GM21367 (cell line): ENCODE results near the gene ITGB2.
"Not testable (repeated sequence)": the region's sequence is repeated elsewhere in the genome, so short reads cannot be mapped to it uniquely, and the experiment has no call there.

Source experiments
- ATAC-seq: cut with Tn5 transposase; IDR thresholded peaks from one replicate; pipeline ENCODE4 v1.9.1; 2021; ENCODE audit not compliant: unreplicated experiment

The ITGB2 gene

DNA sequence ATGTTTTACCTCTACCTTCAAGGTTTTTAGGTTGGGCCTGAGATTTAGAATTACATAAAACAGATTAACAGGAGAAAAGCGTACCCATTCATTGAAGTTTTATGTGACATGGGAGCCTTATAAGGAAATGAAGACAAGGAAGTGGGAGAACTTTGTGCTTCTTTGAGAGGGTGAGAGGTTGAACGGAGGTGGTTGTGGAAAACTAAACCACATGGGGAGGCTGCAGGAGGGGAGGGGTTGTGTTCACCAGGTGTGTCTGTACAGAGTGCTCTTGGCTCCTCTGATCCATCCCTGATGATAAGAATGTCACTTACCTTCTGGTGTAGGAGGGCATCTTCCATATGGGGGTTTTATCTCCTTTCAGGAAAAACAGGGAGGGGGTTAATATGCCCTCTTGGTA is 21.9 kb upstream of the ITGB2 start:
- no peak for ATAC-seq

DNA sequence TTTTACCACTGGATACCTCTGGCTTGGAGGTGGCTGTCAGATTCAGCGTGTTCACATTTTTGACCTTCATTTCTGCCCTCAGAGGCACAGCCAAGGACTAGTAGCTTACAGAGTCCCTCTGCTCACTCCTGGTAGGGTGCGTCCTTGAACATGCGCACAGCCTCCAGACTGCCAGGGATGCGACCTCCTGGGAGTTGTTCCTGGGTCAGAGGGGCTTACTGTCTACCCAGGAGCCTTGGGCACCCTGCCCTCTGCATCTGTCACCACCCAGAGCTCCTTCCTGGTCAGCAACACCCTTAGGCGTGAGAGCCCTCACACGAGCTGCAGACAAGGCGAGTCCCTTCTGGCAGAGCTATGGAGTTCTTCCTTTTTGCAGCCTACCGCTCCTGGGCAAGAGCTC is 20.9 kb upstream of the ITGB2 start:
- ATAC-seq, result no peak

DNA sequence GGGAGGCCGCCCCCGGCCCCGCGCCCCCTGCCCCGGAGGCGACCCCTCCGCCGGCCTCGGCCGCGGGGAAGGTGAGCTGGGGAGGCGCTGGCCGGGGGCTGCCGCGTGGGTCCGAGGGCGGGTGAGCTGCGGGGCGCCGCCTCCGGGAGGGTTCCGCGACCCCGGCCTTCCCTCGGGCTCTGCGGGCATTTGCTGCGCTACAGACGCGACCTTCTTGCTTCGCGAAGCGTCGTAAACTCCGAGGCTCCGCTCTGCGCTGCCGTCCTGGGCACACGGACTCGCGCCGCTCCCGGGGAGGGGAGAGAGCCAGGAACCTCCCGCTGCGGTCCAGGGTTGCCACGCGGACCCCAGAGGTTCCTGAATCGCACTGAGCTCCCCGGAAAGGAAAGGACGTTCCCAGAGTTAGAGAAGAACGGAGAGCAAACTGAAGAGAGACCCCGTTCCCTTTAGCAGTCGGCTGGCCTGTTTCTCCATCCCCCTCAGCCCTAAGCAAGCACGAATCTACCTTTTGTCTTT is 19.5 kb upstream of the ITGB2 start:
- ATAC-seq, result no peak

DNA sequence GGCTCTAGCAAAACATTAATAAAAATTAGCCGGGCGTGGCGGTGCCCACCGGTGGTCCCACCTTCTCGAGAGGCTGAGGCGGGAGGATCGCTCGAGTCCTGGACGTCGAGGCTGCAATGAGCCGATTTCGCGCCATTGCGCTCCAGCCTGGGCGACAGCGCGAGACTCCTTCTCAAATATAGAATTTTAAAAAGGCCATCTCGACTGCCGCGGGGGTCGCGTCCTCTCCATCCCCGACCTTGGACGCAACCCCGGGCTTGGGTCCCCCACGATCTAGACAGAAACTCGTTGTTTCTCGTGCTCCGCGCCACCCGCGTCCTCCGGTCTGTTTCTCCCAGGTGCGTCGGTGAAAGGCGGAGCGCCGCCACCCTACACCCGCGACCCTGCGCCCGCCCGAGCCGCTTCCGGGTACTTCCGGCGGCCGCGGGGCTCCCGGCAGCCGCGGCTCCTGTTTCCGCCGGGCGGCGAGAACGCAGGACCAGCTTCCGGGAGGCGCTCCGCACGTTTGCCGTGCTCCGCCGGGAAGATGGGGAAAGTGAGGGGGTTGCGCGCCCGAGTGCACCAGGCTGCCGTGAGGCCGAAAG is 18.9 kb upstream of the ITGB2 start, which contains the start of gene SLX9:
TSS of gene SLX9 (plus strand) at position 498 of the 584 bp plus-strand sequence. CDS start at position 527, 29 bp downstream.
- no peak for ATAC-seq

DNA sequence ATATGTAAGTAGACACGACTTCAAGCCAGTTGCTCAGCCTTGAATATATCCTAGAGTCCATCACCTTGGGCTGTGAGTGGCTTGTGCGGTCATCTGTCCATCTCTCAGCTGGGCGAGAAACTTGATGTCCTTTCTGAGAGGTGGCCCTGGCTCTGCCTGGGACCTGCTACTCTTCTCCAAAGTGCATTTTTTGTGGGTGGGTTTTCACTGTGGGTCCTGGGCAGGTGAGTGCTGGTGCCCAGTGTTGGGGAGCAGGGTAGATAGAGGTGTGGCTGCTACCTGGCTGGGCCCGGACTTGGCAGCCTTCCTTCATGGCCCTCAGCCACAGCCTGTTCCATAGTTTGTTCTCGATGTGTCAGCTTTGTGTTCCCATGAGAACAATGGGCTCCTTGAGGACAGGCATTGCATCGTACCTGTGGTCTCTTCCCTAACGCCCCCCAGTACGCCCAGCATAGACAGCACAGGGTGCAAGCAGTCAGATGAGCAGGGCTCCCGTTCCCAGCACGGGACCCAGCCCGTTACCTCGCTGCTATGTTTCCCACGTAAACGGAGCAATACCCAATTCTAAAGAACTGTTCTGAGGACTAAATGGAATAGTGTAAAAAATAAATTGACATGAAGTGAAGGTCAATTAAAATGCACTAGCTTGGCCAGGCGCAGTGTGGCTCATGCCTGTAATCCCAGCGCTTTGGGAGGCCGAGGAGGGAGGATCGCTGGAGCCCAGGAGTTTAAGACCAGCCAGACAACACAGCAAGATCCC is 18.3 kb upstream of the ITGB2 start:
- no peak for ATAC-seq

DNA sequence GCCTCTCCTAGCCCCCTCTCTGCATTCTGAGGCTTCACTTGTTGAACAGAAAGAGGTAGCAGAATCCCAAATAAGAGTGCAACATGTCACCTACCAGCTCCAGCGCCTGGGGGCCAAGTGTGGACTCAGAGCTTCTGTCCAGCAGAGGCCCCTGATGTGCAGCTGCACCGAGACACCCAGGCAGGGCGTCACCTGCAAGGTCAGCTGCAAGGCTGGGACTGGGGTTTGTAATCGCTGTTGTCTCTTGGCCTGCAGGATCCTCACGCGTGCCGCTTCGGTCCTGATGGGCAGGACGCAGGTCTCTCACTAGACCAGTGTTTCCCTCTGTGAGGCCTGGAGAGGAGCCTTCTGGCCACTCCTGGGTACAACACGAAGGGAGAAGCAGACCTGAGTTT is 14.8 kb upstream of the ITGB2 start:
- no peak for ATAC-seq

DNA sequence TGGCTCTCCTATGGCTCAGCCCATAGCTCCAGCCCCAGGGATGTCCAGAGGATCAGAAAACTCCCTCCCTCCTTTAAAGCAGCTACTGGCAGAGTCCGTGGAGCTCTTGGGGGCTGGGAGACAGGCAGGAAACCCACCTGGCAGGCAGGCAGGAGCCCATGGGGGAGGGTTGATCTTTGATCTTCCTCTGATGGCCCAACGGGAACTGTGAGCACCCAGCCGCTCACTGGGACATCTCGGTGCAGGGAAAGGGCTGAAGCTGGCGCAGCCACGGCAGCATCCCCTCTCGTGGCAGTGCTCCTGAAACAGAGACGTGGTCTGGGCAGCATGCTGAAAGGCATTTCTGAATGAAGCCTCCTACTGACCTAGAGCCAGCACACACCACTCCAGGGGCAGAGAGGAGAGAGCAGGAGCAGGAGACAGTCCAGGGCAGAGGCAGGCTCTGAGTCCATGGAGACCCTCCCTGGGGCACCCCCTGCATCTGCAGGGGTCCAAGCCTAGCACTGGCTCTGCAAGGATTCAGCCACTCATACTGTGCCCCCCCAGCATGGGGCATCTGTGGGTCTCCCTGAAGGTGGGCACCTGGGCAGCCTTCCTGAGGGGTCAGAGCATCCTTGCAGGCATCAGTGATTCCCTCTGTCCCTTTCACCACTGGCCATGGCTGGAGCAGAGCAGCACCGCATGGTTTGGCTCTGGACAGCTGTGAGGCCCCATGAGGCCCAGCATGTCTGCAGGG is 14.3 kb upstream of the ITGB2 start:
- ATAC-seq, result no peak

DNA sequence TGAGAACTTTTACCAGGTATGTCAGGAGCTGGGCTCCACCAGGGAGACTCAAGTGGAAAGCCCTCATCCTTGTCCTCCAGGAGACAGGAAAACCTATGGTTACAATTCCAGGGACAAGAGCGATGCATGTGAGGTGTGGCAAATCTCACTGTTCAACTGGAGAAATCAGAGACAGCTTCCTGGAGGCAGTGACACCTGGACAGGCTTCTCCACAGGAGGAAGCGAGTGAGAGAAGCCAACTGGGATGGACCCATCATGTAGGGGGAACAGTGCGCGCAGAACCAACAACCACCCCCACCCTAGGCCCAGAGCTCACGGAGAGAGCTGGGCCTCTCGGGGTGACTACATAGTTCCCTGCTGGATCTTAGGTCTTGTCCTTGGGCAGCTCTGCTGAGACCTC is 13.6 kb upstream of the ITGB2 start:
- no peak for ATAC-seq

DNA sequence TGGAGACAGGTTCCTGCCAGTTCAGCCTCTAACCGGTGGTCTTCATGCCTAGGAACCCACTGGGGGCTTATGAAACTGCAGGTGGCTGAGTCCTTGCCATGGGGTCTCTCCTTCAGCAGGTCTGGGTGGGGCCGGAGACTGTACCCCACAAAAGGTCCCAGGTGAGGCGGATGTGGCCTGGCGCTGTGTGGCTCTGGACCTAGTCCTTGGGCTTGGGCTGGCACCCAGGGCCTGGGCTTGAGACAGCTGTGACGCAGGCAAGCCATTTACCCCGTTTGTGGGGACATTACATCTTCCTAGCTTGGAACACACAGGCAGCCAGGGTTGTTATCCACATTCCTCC is 13.2 kb upstream of the ITGB2 start:
- no peak for ATAC-seq

DNA sequence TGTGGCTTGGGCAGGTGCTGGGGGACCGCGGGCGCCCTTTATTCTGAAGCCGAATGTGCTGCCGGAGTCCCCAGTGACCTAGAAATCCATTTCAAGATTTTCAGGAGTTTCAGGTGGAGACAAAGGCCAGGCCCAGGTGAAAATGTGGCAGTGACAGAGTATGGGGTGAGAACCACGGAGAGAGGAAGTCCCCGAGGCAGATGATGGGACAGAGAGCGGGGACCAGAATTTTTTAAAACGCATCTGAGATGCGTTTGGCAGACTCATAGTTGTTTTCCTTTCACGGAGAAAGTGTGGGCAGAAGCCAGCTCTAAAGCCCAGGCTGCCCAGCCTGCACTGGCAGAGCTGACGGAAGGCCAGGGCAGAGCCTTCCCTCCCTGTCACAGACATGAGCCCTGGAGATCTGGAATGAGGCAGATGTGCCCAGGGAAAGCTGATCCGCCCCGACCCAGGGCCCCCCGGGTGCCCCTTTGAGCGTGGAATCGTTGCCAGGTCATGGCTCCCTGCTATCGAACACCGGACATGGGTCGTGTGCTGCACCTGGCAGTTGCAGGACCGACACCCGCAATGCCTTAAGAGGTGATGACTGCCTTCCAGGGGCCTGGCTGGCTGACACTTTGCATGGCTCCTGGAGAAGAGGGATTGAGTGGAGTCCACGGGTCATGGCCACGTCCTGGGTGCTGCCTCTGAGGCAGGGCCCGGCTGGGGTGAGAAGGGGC is 12.7 kb upstream of the ITGB2 start:
- no peak for ATAC-seq

DNA sequence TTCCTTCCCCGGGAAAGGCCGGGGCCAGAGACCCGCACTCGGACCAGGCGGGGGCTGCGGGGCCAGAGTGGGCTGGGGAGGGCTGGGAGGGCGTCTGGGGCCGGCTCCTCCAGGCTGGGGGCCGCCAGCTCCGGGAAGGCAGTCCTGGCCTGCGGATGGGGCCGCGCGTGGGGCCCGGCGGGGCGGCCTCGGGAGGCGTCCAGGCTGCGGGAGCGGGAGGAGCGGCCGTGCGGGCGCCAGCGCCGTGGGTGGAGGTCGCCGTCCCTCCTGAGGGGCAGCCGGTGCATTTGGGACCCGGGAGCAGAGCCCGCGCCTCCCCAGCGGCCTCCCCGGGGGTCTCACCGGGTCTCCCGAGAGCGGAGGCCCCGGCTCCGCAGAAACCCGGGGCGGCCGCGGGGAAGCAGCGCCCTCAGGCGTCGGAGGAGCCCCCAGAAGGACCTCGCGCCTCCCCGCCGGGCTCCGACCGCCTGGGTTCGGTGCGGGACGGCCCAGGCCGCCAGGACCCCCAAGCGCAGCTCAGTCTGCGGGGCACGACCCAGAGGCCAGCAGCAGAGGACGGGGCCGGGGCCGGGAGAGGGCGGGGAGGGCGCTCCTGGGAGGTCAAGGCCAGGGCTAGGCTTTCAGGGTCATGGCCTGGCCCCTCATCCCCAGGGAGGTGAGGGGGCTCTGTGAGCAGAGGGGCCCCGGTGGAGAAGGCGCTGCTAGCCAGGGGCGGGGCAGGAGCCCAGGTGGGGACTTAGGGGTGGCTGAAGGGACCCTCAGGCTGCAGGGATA is 11.9 kb upstream of the ITGB2 start:
- ATAC-seq, result no peak

DNA sequence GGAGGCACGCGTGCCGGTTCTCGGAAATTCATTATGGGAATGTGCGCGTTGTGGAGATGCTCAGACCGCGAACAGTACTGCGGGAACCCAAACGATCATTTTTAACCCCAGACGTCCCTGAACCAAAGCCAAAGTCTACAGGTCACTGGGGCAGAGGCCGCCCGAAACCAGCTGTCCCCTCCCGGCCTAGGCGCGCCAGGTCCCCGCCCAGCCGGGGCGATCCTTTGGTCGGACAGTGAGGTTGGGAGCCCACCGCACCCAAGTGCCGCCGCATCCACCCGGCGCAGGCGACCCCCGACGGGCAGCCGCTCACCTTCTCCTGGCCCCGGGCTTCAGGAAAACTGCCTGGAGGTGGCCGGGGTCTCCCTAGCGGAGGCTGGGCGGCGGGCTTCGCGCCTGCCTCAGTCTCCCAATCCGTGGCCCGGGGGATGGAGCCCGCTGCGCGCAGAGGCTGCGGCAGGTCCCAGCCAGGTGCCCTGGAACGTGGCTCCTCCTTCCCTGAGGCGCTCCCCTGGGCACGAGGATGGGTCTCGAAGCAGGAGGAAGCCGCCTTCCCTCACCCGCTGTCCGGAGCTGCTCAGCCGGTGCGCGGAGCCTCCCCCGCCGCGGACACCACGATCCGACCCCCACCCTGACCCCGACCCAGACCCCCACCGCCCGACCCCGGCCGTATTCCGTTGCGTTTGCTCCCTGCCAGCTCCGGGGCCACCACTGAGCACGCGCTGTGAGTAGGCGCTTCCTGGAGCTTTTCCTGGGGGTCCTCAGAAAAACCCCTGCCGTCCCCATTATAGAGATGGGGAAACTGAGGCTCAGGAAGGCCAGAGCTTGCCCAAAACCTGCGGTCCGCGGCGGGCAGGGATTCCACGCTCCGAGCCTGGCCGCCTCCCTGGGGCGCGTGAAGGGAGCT is 11.1 kb upstream of the ITGB2 start:
- no peak for ATAC-seq

DNA sequence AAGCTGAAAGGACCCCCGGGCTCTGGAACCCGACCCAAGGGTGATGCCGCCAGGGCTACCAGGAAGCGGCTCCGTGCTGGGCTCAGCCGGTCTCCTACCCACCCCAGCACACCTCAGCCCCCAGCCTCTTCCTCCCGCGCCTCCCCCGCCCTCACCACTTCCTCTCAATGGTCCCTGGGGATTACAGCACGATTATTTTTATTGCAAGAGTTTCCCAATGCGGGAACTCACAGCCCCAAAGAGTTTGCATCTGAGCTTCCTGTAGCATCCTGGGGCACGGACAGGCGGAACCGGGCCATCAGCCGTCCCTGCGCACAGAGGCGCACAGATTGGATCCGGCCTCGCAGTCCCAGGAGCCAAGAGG is 10.4 kb upstream of the ITGB2 start:
- ATAC-seq, result no peak

DNA sequence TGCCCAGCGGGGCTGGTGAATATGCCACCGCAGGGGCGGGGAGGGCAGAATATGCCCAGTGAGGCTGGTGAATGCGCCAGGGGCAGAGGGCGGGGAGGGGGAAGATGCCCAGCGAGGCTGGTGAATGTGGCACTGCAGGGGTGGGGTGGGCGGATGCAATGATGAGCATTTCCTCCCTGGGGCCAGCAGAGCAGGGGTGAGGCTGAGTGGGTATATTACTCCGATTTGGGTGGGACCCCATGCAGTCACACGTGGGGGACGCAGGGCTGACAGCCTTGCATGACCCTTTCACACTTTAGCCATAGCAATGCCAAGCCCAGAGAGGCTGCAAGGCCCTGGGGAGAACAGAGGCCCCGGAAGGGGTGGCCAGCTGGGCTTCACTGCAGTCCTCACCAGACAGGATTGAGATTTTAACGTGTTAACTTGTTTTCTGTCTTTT is 9.9 kb upstream of the ITGB2 start:
- no peak for ATAC-seq

DNA sequence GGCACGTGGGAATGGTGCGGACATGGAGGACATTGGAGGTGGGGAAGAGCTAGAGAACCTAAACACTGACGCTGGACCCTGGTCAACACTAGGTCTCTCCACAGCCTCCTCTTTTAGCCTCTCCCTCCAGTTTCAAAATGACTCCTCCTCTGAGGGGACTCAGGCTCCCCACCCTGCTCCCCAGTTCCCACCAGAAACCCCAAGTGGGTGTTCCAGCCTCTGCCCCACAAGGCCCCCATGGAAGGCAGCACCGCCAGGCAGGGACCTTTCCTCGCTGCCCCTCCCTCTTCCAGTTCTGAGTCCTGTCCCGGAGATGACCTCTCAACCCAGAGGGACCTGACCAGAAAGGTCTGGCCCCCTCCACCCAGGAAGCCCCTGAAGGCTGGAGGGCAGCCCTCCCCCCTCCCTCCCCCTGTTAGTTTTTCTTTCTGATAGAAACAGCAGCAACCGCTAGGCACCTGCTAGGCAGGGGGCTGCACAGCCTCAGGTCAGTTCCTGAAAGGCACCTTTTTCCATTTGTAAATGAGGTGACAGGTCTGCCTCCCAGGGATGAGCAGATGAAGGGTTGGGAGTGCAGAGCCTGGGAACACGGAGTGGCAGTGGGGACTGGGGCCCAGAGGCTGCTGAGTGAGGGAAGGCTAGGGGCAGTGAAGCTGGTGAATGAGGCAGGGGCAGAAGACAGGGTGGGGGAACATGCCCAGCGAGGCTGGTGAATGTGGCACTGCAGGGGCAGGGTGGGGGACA is 9.3 kb upstream of the ITGB2 start:
- ATAC-seq, result no peak

DNA sequence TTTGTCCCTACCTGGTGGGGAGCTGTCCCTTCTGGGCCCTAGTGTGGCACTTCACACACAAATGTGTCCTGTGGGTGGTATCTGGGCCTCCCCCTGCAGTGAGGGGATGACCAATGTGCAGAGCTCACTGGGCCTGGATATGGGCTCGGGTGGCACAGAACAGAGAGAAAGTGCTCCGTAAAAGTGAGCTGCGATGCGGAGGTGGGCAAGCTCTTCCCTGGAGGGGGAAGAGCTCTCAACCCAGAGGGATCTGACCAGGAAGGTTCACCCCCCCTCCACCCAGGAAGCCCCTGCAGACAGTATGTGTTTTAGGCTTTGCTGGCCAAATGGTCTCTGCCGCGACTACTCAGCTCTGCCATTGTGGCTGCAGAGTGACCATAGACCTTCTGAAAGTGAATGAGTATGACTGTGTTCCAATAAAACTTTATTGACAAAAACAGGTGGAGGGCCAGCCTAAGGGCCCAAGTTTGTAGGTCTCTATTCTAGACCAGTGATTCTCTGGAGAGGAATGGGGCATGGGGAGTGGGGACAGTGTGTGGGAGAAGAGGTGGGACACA is 8.6 kb upstream of the ITGB2 start:
- no peak for ATAC-seq

DNA sequence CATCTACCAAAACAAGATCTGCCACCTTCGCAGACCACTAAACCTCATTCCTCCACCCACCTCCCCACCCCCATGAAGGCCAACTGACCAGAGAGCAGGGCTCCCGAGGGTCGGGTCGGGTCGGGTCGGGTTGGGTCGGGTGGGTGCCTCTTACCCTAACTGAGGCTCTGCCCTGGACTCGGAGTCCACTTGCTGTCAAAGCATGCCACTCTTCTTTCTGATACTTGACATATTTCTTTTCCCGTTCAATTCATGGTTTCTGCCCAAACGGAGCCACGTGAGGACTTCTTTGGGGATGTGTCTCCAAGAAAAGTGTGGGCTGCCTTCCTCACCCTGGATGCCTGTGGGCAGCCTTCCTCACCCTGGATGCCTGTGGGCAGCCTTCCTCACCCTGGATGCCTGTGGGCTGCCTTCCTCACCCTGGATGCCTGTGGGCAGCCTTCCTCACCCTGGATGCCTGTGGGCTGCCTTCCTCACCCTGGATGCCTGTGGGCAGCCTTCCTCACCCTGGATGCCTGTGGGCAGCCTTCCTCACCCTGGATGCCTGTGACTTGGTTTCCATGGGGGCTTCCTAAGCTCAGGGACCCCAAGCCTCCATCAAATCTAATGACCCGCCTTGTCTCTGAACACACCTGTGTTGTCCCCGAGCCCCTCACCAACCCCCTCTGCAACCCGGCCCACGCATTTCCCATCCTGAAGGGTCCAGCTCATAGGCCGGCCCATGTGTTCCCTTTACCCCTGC is 8.0 kb upstream of the ITGB2 start:
- ATAC-seq, result not testable (repeated sequence)
